ENCODE data around the gene STUB1.

GRCh38 chr16:704047-704446, 23.8 kb downstream of the STUB1 start:
- TF ChIP-seq CTCF (IDR thresholded peaks at IDR 0.05; ENCODE audit: low read depth, low read length, missing input control) (no peak), MAX (IDR thresholded peaks at IDR 0.05) (no peak), ATF3 (IDR thresholded peaks at IDR 0.05) (no peak)

Measured in liver (tissue), 3 donors.